CD14-positive monocyte (primary cell): Measurements from ENCODE around the gene RAB1B. TPM values are rescaled to one million over a fixed set of nuclear protein-coding genes. Genes with fewer than 3 reads are reported as not detected.

Source experiments
- DNase-seq, 3 donors: peaks; one replicate each; pipeline ENCODE4 v3.0.0-alpha.2; 2011 to 2022
- H2AFZ ChIP-seq: 2 replicates; pipeline ENCODE4 v1.6.0; 2012; ENCODE audit warnings: mild to moderate bottlenecking, low read depth, low read length, inconsistent platforms; ENCODE audit not compliant: insufficient read depth, poor library complexity, severe bottlenecking
- H3K27ac ChIP-seq, 2 donors: 1 replicate in 1 of 2; 2 replicates in 1 of 2; pipeline ENCODE4 v1.5.1; 2012 to 2013; ENCODE audit warnings: low read length in 2 of 2, control low read depth in 1 of 2, inconsistent platforms in 1 of 2, low read depth in 1 of 2, mild to moderate bottlenecking in 1 of 2
- H3K27me3 ChIP-seq, 2 donors: one replicate each; pipeline versions ENCODE4 v1.6.0 to v1.6.1; 2011 to 2013; ENCODE audit warnings: low read length in 2 of 2; ENCODE audit not compliant: control insufficient read depth in 2 of 2, insufficient read depth in 2 of 2
- H3K36me3 ChIP-seq, 2 donors: replicated peaks in 1 of 2; 1 replicate in 1 of 2; 2 replicates in 1 of 2; pipeline versions ENCODE4 v1.5.1 to v1.6.1; 2012 to 2013; ENCODE audit warnings: low read length in 2 of 2, control low read depth in 1 of 2, inconsistent platforms in 1 of 2, mild to moderate bottlenecking in 1 of 2; ENCODE audit not compliant: insufficient read depth in 2 of 2, control insufficient read depth in 1 of 2
- H3K4me1 ChIP-seq, 2 donors: 1 replicate in 1 of 2; 2 replicates in 1 of 2; pipeline versions ENCODE4 v1.5.1 to v1.6.1; 2012 to 2013; ENCODE audit warnings: low read length in 2 of 2, control low read depth in 1 of 2, inconsistent platforms in 1 of 2, mild to moderate bottlenecking in 1 of 2, moderate library complexity in 1 of 2; ENCODE audit not compliant: insufficient read depth in 2 of 2, control insufficient read depth in 1 of 2
- H3K4me2 ChIP-seq: replicated peaks from 2 replicates; pipeline ENCODE3; 2012; ENCODE audit warnings: low read length, moderate library complexity, mild to moderate bottlenecking; ENCODE audit not compliant: poor library complexity, severe bottlenecking; ENCODE audit errors: extremely low read depth
- H3K4me3 ChIP-seq, 3 experiments: fragments of 200-600 bp in 1 of 3; sonication (generic) in 1 of 3; replicated peaks in 1 of 3; 1 replicate in 2 of 3; 2 replicates in 1 of 3; pipeline ENCODE4 v1.5.1; 2011 to 2013; ENCODE audit warnings: low read length in 3 of 3, mild to moderate bottlenecking in 3 of 3, control low read depth in 2 of 3, low read depth in 2 of 3, inconsistent platforms in 1 of 3, moderate library complexity in 1 of 3
- H3K79me2 ChIP-seq: 2 replicates; pipeline ENCODE4 v1.6.0; 2012; ENCODE audit warnings: mild to moderate bottlenecking, control low read depth, inconsistent platforms, low read length, moderate library complexity; ENCODE audit not compliant: insufficient read depth
- H3K9ac ChIP-seq: 2 replicates; pipeline ENCODE4 v1.6.0; 2017; ENCODE audit warnings: low read length, mild to moderate bottlenecking; ENCODE audit not compliant: insufficient read depth, poor library complexity, severe bottlenecking
- H3K9me3 ChIP-seq, 2 donors: replicated peaks in 1 of 2; 1 replicate in 1 of 2; 2 replicates in 1 of 2; pipeline versions ENCODE4 v1.5.1 to v1.6.1; 2012 to 2013; ENCODE audit warnings: low read length in 2 of 2, control low read depth in 1 of 2; ENCODE audit not compliant: control insufficient read depth in 1 of 2, insufficient read depth in 1 of 2
- H4K20me1 ChIP-seq: 2 replicates; pipeline ENCODE4 v1.6.0; 2012; ENCODE audit warnings: mild to moderate bottlenecking, low read length, control low read depth, moderate library complexity; ENCODE audit not compliant: insufficient read depth
- H3K27ac Mint-ChIP-seq, 7 donors: one replicate each; pipeline ENCODE4 v1.8.0; 2020; ENCODE audit warnings: mild to moderate bottlenecking in 7 of 7, mixed read lengths in 7 of 7, moderate library complexity in 6 of 7, inconsistent platforms in 2 of 7
- H3K27me3 Mint-ChIP-seq, 3 donors: one replicate each; pipeline ENCODE4 v1.8.0; 2021 to 2022; ENCODE audit warnings: low read depth in 3 of 3, mild to moderate bottlenecking in 3 of 3, mixed read lengths in 3 of 3, moderate library complexity in 3 of 3, inconsistent platforms in 1 of 3
- H3K36me3 Mint-ChIP-seq, 2 donors: one replicate each; pipeline ENCODE4 v1.8.0; 2020; ENCODE audit warnings: mixed read lengths in 2 of 2, inconsistent platforms in 1 of 2, mild to moderate bottlenecking in 1 of 2
- H3K4me1 Mint-ChIP-seq: one replicate; pipeline ENCODE4 v1.8.0; 2020; ENCODE audit warnings: mild to moderate bottlenecking, mixed read lengths
- H3K4me3 Mint-ChIP-seq, 2 donors: one replicate each; pipeline ENCODE4 v1.8.0; 2020; ENCODE audit warnings: mild to moderate bottlenecking in 2 of 2, mixed read lengths in 2 of 2, moderate library complexity in 1 of 2
- H3K9me3 Mint-ChIP-seq, 7 donors: one replicate each; pipeline ENCODE4 v1.8.0; 2020 to 2022; ENCODE audit warnings: mixed read lengths in 7 of 7, mild to moderate bottlenecking in 6 of 7, moderate library complexity in 6 of 7, inconsistent platforms in 2 of 7
- CTCF ChIP-seq: fragments of 200-600 bp; IDR thresholded peaks from one replicate; pipeline ENCODE4 v1.8.0; 2022; ENCODE audit warnings: antibody characterized with exemption, mild to moderate bottlenecking
- WGBS: methylation state at CpG from one replicate; pipeline ENCODE4 v1.1.5; 2013; ENCODE audit warnings: missing lambda C conversion rate; ENCODE audit not compliant: insufficient coverage; 5-methylcytosine and 5-hydroxymethylcytosine counted together
- intact Hi-C, 2 donors: fragments of 100-400 bp; cut with micrococcal nuclease; formaldehyde crosslinking; loops; one replicate each; pipeline versions ENCODE4 v1.15.0 to v1.15.1; 2023
- polyA plus RNA-seq, 3 donors: library from polyadenylated mRNA; depleted of rRNA in 1 of 3; unstranded in 2 of 3; stranded (reverse) in 1 of 3; fragments of 300-500 nt in 2 of 3; fragments of >200 nt in 1 of 3; fragmentation: Illumina TruSeq in 2 of 3; gene quantifications; 1 replicate in 2 of 3; 2 replicates in 1 of 3; pipeline ENCODE4 v1.2.3, GENCODE V29; 2012 to 2021

The RAB1B gene
- polyA plus RNA-seq, 3 donors = 17.9 to 90.5 (median 18.8) TPM

GRCh38 chr11:66316849-66317251 is 48.4 kb downstream of the RAB1B start, which contains the start of gene CD248:
TSS of gene CD248 (minus strand) at chr11:66317044. CDS start at chr11:66317027, 17 bp downstream.
- Mint-ChIP-seq H3K9me3 (peaks cover 0 to 9% (median 3%) of the 10 kb centered on the region in 7 donors), H3K36me3 (peaks cover 0 to 2% of the 10 kb centered on the region in 2 donors), H3K4me3 (peak within 1 kb of the TSS; percentile 39 to 69), H3K4me1 (peaks cover 45% of the 10 kb centered on the region), H3K27ac (peak within 1 kb of the TSS; percentile 88 to 96 (median 94)), H3K27me3 (peaks cover 0 to 16% (median 13%) of the 10 kb centered on the region in 3 donors)
- H3K36me3 ChIP-seq = no peaks in the 10 kb centered on the region
- H3K79me2 ChIP-seq = no peaks in the 10 kb centered on the region
- H3K4me1 ChIP-seq = peaks cover 50 to 60% of the 10 kb centered on the region in 2 donors
- no peaks in the 10 kb centered on the region for H3K9me3 ChIP-seq
- H3K9ac ChIP-seq = peak within 1 kb of the TSS; percentile 24
- peak within 1 kb of the TSS; percentile 53 for H2AFZ ChIP-seq
- peak within 1 kb of the TSS; percentile 79 to 83 for H3K27ac ChIP-seq
- H3K27me3 ChIP-seq = no peaks in the 10 kb centered on the region
- no peak for DNase-seq
- H3K4me3 ChIP-seq = peak within 1 kb of the TSS in 1 of 3 experiments; percentile 44
- no peak for TF ChIP-seq CTCF
- H4K20me1 ChIP-seq = no peaks in the 10 kb centered on the region
- H3K4me2 ChIP-seq = peak within 1 kb of the TSS; percentile 58
- intact Hi-C loops = loop anchor here in 1 of 2 donors (10.0 kb wide), 1 partner anchor 68 kb away; no protein-coding TSS in a partner anchor
- WGBS = 15% methylated on average over 23 of the region's 29 CpGs

DNA sequence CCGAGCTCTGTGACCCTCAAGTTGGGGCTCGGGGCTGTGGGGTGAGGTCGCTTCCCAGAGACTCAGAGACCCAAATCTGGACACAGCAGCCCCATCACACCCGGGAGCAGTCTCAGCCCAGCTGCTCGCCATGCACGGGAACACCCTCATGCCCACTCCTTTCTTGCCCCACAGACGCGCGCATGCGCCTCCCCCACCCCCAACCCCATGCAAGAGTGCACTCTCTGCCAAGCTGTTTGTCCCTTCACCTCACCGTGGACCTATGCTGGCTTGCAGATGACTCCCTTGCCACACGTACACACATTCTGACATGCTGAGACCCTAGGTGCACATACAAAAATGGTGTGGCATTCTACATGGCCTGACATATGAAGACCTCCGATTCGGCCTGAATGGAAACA is 48.9 kb downstream of the RAB1B start:
- H3K9ac ChIP-seq = no peak overlapping the region
- peaks cover 47 to 55% of the 10 kb centered on the region in 2 donors for H3K4me1 ChIP-seq
- Mint-ChIP-seq H3K4me3 (peak overlapping the region; percentile 2 to 69), H3K36me3 (peaks cover 0 to 2% of the 10 kb centered on the region in 2 donors), H3K27ac (peak overlapping the region; percentile 82 to 95 (median 94)), H3K4me1 (peaks cover 44% of the 10 kb centered on the region), H3K27me3 (peaks cover 0 to 16% (median 13%) of the 10 kb centered on the region in 3 donors), H3K9me3 (peaks cover 0 to 9% (median 3%) of the 10 kb centered on the region in 7 donors)
- 7% methylated on average over 14 of the region's 14 CpGs for WGBS
- peak overlapping the region in 1 of 3 experiments; percentile 44 for H3K4me3 ChIP-seq
- no peaks in the 10 kb centered on the region for H3K9me3 ChIP-seq
- intact Hi-C loops = loop anchor here in 1 of 2 donors (10.0 kb wide), 1 partner anchor 67 kb away; no protein-coding TSS in a partner anchor
- peak overlapping the region; percentile 79 to 83 for H3K27ac ChIP-seq
- no peak for TF ChIP-seq CTCF
- peak overlapping the region; percentile 58 for H3K4me2 ChIP-seq
- H4K20me1 ChIP-seq = no peaks in the 10 kb centered on the region
- H2AFZ ChIP-seq = peak overlapping the region; percentile 53
- peak in 1 of 3 donors; percentile 34 for DNase-seq
- H3K27me3 ChIP-seq = no peaks in the 10 kb centered on the region
- no peaks in the 10 kb centered on the region for H3K79me2 ChIP-seq
- H3K36me3 ChIP-seq = no peaks in the 10 kb centered on the region
